GM12872 (cell line): ENCODE measurements around the gene NLRP6.

Experiments
- CTCF ChIP-seq: IDR thresholded peaks from 3 replicates; pipeline ENCODE4 v1.5.1; 2011; ENCODE audit warnings: low read depth, mild to moderate bottlenecking, low read length, moderate library complexity; ENCODE audit not compliant: insufficient read depth

Gene NLRP6

GRCh38 chr11:294780-295179 lies 16.6 kb downstream of the NLRP6 start:
- TF ChIP-seq CTCF: no peak

GRCh38 chr11:295351-296170 lies 17.4 kb downstream of the NLRP6 start:
- no peak for TF ChIP-seq CTCF

DNA sequence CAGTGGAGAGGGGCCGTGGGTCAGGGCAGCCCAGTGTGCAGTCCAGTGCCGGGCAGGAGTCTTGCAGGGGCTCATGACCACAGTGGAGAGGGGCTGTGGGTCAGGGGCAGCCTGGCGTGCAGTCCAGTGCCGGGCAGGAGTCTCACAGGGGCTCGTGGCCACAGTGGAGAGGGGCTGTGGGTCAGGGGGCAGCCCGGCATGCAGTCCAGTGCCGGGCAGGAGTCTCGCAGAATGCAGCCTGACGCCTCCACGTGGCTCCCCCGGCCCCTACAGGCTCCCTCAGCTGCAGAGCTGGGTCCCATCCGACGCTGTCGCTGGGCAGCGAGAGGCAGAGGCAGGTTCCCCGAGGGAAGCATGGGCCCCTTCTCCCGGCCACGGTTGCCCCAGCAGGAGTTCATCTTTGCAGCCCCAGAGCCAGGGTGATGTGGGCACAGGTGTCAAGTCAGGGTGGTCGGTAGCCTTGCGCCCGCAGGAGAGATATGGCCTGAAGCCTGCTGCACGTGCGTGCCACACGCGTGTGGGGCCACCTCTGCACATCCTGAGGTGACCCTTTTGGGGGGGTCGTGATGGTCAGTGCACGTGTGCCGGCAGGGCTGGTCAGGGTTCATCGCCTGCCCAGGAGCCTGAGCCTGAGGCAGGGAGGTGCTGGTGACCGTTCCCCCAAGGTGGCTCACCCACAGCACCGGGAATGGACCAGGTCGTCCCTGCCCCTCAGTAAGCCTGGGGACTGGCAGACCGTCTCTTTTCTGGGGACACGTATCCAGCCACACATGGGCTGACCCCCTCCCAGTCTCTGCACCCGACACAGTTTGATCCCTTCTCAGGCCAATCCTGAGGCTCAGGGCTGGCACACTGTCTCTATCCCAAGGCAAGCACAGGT lies 18.2 kb downstream of the NLRP6 start:
- TF ChIP-seq CTCF: no peak

GRCh38 chr11:297051-297585 lies 18.9 kb downstream of the NLRP6 start:
- no peak for TF ChIP-seq CTCF

- no peak for TF ChIP-seq CTCF
These were observed 19.6 kb downstream of the NLRP6 start for GRCh38 chr11:297586-298405.

GRCh38 chr11:298406-299065 lies 20.3 kb downstream of the NLRP6 start:
- TF ChIP-seq CTCF: no peak
